HEK293 (cell line): ENCODE data around the gene ANO3.

Source experiments
- CTCF ChIA-PET: fragments of 350-600 bp; formaldehyde crosslinking; extraction: SDS; loops from one replicate; lab custom pipeline; 2021; ENCODE audit warnings: antibody characterized with exemption; lab: Yijun Ruan, JAX
- POLR2A ChIA-PET: fragments of 300-600 bp; formaldehyde crosslinking; extraction: SDS; loops from one replicate; lab custom pipeline; 2020; ENCODE audit warnings: antibody characterized with exemption, inconsistent platforms; lab: Yijun Ruan, JAX
- H3K27ac ChIP-seq: fragments of 200-500 bp; sonication (Bioruptor generic); 2 replicates; pipeline ENCODE4 v1.5.1; 2014; ENCODE audit warnings: low read depth, low read length, control low read depth, inconsistent platforms; ENCODE audit errors: extremely low read depth
- H3K36me3 ChIP-seq, 2 experiments: fragments of 200-500 bp in 1 of 2; sonication (Bioruptor generic) in 1 of 2; 1 replicate in 1 of 2; 2 replicates in 1 of 2; pipeline ENCODE4 v1.5.1; 2014 to 2017; ENCODE audit warnings: inconsistent platforms in 2 of 2, low read length in 2 of 2; ENCODE audit not compliant: control insufficient read depth in 2 of 2, insufficient read depth in 1 of 2
- H3K4me1 ChIP-seq: fragments of 200-500 bp; sonication (Bioruptor generic); 2 replicates; pipeline ENCODE4 v1.5.1; 2014; ENCODE audit warnings: mild to moderate bottlenecking, low read length, inconsistent platforms; ENCODE audit not compliant: control insufficient read depth, insufficient read depth
- H3K4me3 ChIP-seq: 2 replicates; pipeline ENCODE4 v1.5.1; 2011; ENCODE audit warnings: low read depth, mild to moderate bottlenecking, control low read depth, low read length, moderate library complexity
- H3K9me3 ChIP-seq: fragments of 200-500 bp; sonication (Bioruptor generic); 2 replicates; pipeline ENCODE4 v1.5.1; 2014; ENCODE audit warnings: low read depth, low read length, inconsistent platforms; ENCODE audit not compliant: control insufficient read depth, insufficient read depth
- HIC1 ChIP-seq: fragments of 450-650 bp; formaldehyde crosslinking; IDR thresholded peaks from 2 replicates; pipeline ENCODE4 v1.5.1; 2016; ENCODE audit warnings: missing biosample characterization, missing genetic modification characterization
- INSM2 ChIP-seq: fragments of 450-650 bp; formaldehyde crosslinking; IDR thresholded peaks from 2 replicates; pipeline ENCODE4 v1.5.1; 2016; ENCODE audit warnings: missing biosample characterization, missing genetic modification characterization
- KLF17 ChIP-seq: fragments of 450-650 bp; formaldehyde crosslinking; IDR thresholded peaks from 2 replicates; pipeline ENCODE4 v1.5.1; 2016; ENCODE audit warnings: missing biosample characterization, missing genetic modification characterization
- RBAK ChIP-seq: fragments of 450-650 bp; formaldehyde crosslinking; IDR thresholded peaks from 2 replicates; pipeline ENCODE4 v1.5.1; 2016; ENCODE audit warnings: missing biosample characterization, missing genetic modification characterization
- ZBTB26 ChIP-seq: fragments of 450-650 bp; formaldehyde crosslinking; optimal IDR thresholded peaks from 2 replicates; pipeline ENCODE3; 2016; ENCODE audit warnings: missing biosample characterization, mild to moderate bottlenecking, missing genetic modification characterization
- ZNF10 ChIP-seq: fragments of 450-650 bp; formaldehyde crosslinking; IDR thresholded peaks from 2 replicates; pipeline ENCODE4 v1.5.1; 2017; ENCODE audit warnings: missing biosample characterization, missing genetic modification characterization
- ZNF148 ChIP-seq: fragments of 450-650 bp; formaldehyde crosslinking; IDR thresholded peaks from 2 replicates; pipeline ENCODE4 v1.5.0; 2017; ENCODE audit warnings: missing biosample characterization, missing genetic modification characterization, borderline replicate concordance
- ZNF157 ChIP-seq: fragments of 450-650 bp; formaldehyde crosslinking; IDR thresholded peaks from 2 replicates; pipeline ENCODE4 v1.5.1; 2016; ENCODE audit warnings: missing biosample characterization, missing genetic modification characterization
- ZNF214 ChIP-seq: fragments of 450-650 bp; formaldehyde crosslinking; IDR thresholded peaks from 2 replicates; pipeline ENCODE4 v1.5.1; 2017; ENCODE audit warnings: missing biosample characterization, mild to moderate bottlenecking, missing genetic modification characterization, borderline replicate concordance
- ZNF223 ChIP-seq: fragments of 450-650 bp; formaldehyde crosslinking; IDR thresholded peaks from 2 replicates; pipeline ENCODE4 v1.5.1; 2016; ENCODE audit warnings: missing biosample characterization, missing genetic modification characterization
- ZNF274 ChIP-seq, 2 experiments: fragments of 200-500 bp in 1 of 2; fragments of 450-650 bp in 1 of 2; sonication (Bioruptor generic) in 1 of 2; formaldehyde crosslinking in 1 of 2; IDR thresholded peaks; 2 replicates each; pipeline versions ENCODE4 v1.5.1 to v1.6.1; 2014 to 2016; ENCODE audit warnings: borderline replicate concordance in 1 of 2, inconsistent platforms in 1 of 2, low read length in 1 of 2, missing biosample characterization in 1 of 2, missing genetic modification characterization in 1 of 2
- ZNF311 ChIP-seq: fragments of 450-650 bp; formaldehyde crosslinking; IDR thresholded peaks from 2 replicates; pipeline ENCODE4 v1.5.1; 2017; ENCODE audit warnings: missing biosample characterization, missing genetic modification characterization, borderline replicate concordance
- ZNF501 ChIP-seq: fragments of 450-650 bp; formaldehyde crosslinking; IDR thresholded peaks from 2 replicates; pipeline ENCODE4 v1.5.1; 2016; ENCODE audit warnings: missing biosample characterization, missing genetic modification characterization
- ZNF510 ChIP-seq: fragments of 450-650 bp; formaldehyde crosslinking; IDR thresholded peaks from 2 replicates; pipeline ENCODE4 v1.5.1; 2018; ENCODE audit warnings: mild to moderate bottlenecking, missing genetic modification characterization, missing biosample characterization; ENCODE audit not compliant: insufficient replicate concordance
- ZNF560 ChIP-seq: fragments of 450-650 bp; formaldehyde crosslinking; IDR thresholded peaks from 2 replicates; pipeline ENCODE4 v1.5.1; 2017; ENCODE audit warnings: missing biosample characterization, missing genetic modification characterization, borderline replicate concordance
- ZNF660 ChIP-seq: fragments of 450-650 bp; IDR thresholded peaks from 2 replicates; pipeline ENCODE4 v1.5.1; 2018; ENCODE audit warnings: missing biosample characterization, mild to moderate bottlenecking, missing genetic modification characterization
- ZNF791 ChIP-seq: fragments of 450-650 bp; formaldehyde crosslinking; IDR thresholded peaks from 2 replicates; pipeline ENCODE4 v1.5.1; 2016; ENCODE audit warnings: missing biosample characterization, missing genetic modification characterization
- ZNF792 ChIP-seq: fragments of 450-650 bp; formaldehyde crosslinking; IDR thresholded peaks from 2 replicates; pipeline ENCODE4 v1.5.1; 2016; ENCODE audit warnings: missing biosample characterization, missing genetic modification characterization

Gene ANO3

GRCh38 chr11:26412955-26413354, 81.0 kb downstream of the ANO3 start:
- Histone ChIP-seq H3K9me3 (no peaks in the 10 kb centered on the region), H3K36me3 (no peaks in the 10 kb centered on the region), H3K4me3 (no peak overlapping the region)
- CTCF ChIA-PET: no interaction called here
- TF ChIP-seq ZNF311 (tag by site-specific recombination) (no peak), INSM2 (tag by site-specific recombination) (no peak), RBAK (no peak), ZNF274 (IDR thresholded peaks at IDR 0.05; ENCODE audit: low read length) (no peak), ZNF274 (tag by site-specific recombination; IDR thresholded peaks at IDR 0.05; ENCODE audit: borderline replicate concordance) (no peak), ZNF510 (tag by site-specific recombination) (no peak), ZNF660 (tag by site-specific recombination) (no peak), ZNF223 (tag by site-specific recombination) (no peak), ZBTB26 (tag by site-specific recombination) (no peak), ZNF791 (tag by site-specific recombination) (no peak), ZNF560 (no peak), ZNF148 (tag by site-specific recombination) (no peak), ZNF157 (tag by site-specific recombination) (no peak), ZNF792 (tag by site-specific recombination) (no peak), ZNF10 (tag by site-specific recombination) (no peak), ZNF214 (tag by site-specific recombination) (no peak), KLF17 (no peak), HIC1 (tag by site-specific recombination) (no peak), ZNF501 (tag by site-specific recombination) (no peak)
- TF ChIP-seq, all 188 proteins: peak for 0
- POLR2A ChIA-PET: no interaction called here
- Histone ChIP-seq H3K4me1 (no peaks in the 10 kb centered on the region), H3K27ac (no peak overlapping the region)
